Transverse colon (tissue), 4 donors: Measurements from ENCODE around the gene PARD6A. TPM values are rescaled to one million over a fixed set of nuclear protein-coding genes. Genes with fewer than 3 reads are reported as not detected.
A peak's percentile ranks its signal among the peaks of the same experiment; 100 is the strongest.

Experiments
- DNase-seq: peaks from one replicate; pipeline ENCODE4 v3.0.0-alpha.2; 2019
- H3K27ac ChIP-seq, 4 donors: fragments of 200-600 bp; sonication (generic); 2 replicates each; pipeline ENCODE4 v1.5.1; 2016 to 2018; ENCODE audit warnings: inconsistent platforms in 4 of 4
- H3K27me3 ChIP-seq: fragments of 200-600 bp; sonication (generic); 2 replicates; pipeline ENCODE4 v1.5.1; 2017; ENCODE audit warnings: inconsistent platforms
- H3K36me3 ChIP-seq, 4 donors: fragments of 200-600 bp; sonication (generic); 2 replicates each; pipeline ENCODE4 v1.5.1; 2017 to 2019; ENCODE audit warnings: inconsistent platforms in 4 of 4
- H3K4me1 ChIP-seq, 4 donors: fragments of 200-600 bp; sonication (generic); 2 replicates each; pipeline ENCODE4 v1.5.1; 2017 to 2020; ENCODE audit warnings: inconsistent platforms in 4 of 4
- H3K4me3 ChIP-seq, 4 donors: fragments of 200-600 bp; sonication (generic); 1 replicate in 1 of 4; 2 replicates in 3 of 4; pipeline versions ENCODE4 v1.5.1 to v1.6.1; 2017 to 2019; ENCODE audit warnings: inconsistent platforms in 4 of 4
- H3K9me3 ChIP-seq, 2 donors: fragments of 200-600 bp; sonication (generic); 2 replicates each; pipeline ENCODE4 v1.5.1; 2017 to 2019; ENCODE audit warnings: inconsistent platforms in 2 of 2
- CTCF ChIP-seq, 5 experiments: fragments of 200-600 bp in 3 of 5; fragments of 450-650 bp in 2 of 5; sonication (generic) in 3 of 5; IDR thresholded peaks; 1 replicate in 2 of 5; 2 replicates in 3 of 5; pipeline ENCODE4 v1.5.1; 2016 to 2017; ENCODE audit warnings: antibody characterized with exemption in 5 of 5, inconsistent platforms in 3 of 5, mild to moderate bottlenecking in 2 of 5, moderate library complexity in 1 of 5
- EP300 ChIP-seq: sonication (generic); formaldehyde crosslinking; IDR thresholded peaks from one replicate; pipeline ENCODE4 v1.6.1; 2017; ENCODE audit warnings: antibody characterized with exemption, low read depth
- POLR2A ChIP-seq: fragments of 450-650 bp; IDR thresholded peaks from one replicate; pipeline ENCODE4 v1.6.1; 2016; ENCODE audit warnings: antibody characterized with exemption, mild to moderate bottlenecking, moderate library complexity
- POLR2AphosphoS5 ChIP-seq, 3 donors: sonication (generic); formaldehyde crosslinking; IDR thresholded peaks; one replicate each; pipeline ENCODE4 v1.6.1; 2016; ENCODE audit warnings: antibody characterized with exemption in 3 of 3
- WGBS, 2 donors: methylation state at CpG; one replicate each; pipeline ENCODE4 v1.1.5; 2018; ENCODE audit warnings: low coverage in 1 of 2; 5-methylcytosine and 5-hydroxymethylcytosine counted together
- in situ Hi-C, 4 donors: fragments of 200-750 bp; cut with MboI; loops; one replicate each; pipeline versions ENCODE4 v1.15.0 to v1.15.1; 2017; ENCODE audit warnings: low sequenced_read_pairs in 3 of 4, low pct_ligation_motif_present in 1 of 4, low pct_unique_long_range_greater_than_20kb in 1 of 4
- intact Hi-C: fragments of 100-400 bp; cut with DNase I; formaldehyde crosslinking; loops from one replicate; pipeline ENCODE4 v1.15.1; 2023; ENCODE audit warnings: low total_unique reads
- total RNA-seq, 4 donors: library from RNA; depleted of rRNA; stranded (reverse); fragments of >200 nt; gene quantifications; one replicate each; pipeline ENCODE4 v1.1.0, GENCODE V29; 2016

Gene PARD6A
- total RNA-seq, 4 donors from 2014 or later, result 6.3 to 36.7 (median 9.4) TPM

GRCh38 chr16:67672306-67672705 is 11.5 kb downstream of the PARD6A start:
- no peak for DNase-seq
- peak overlapping the region in 1 of 4 donors; percentile 73 for H3K27ac ChIP-seq
- in situ Hi-C loops, result loop anchor here in 3 of 4 donors (10.0 to 25.0 kb wide), 2 partner anchors 110 to 142 kb away; partner anchors contain the start of gene CTCF (in 2 of the 3)

GRCh38 chr16:67672739-67673662 is 12.2 kb downstream of the PARD6A start:
- H3K27ac ChIP-seq, result peak overlapping the region; percentile 73 to 84 (median 82)
- H3K36me3 ChIP-seq, result no peaks in the 10 kb centered on the region
- in situ Hi-C loops, result loop anchor here in 3 of 4 donors (10.0 to 25.0 kb wide), 2 partner anchors 111 to 142 kb away; partner anchors contain the start of gene CTCF (in 2 of the 3)
- no peak overlapping the region for H3K4me3 ChIP-seq
- no peaks in the 10 kb centered on the region for H3K27me3 ChIP-seq
- peak; percentile 79 for DNase-seq
- peaks cover 27 to 53% (median 40%) of the 10 kb centered on the region in 4 donors for H3K4me1 ChIP-seq
- no peaks in the 10 kb centered on the region for H3K9me3 ChIP-seq
- intact Hi-C loops, result no loop called here
- TF ChIP-seq POLR2AphosphoS5 (IDR thresholded peaks at IDR 0.05) (no peak), POLR2A (no peak), CTCF (IDR thresholded peaks at IDR 0.05) (peak; percentile 64 to 84 (median 74))
- WGBS, 2 donors, result 44% methylated on average over 13 of the region's 13 CpGs; no CpG with 5 or more reads in 1 of the 2 donors

More at GRCh38 chr16:67672306-67672705, 11.5 kb downstream of the PARD6A start:
- Histone ChIP-seq H3K36me3 (no peaks in the 10 kb centered on the region), H3K4me1 (peaks cover 27 to 53% (median 41%) of the 10 kb centered on the region in 4 donors), H3K27me3 (no peaks in the 10 kb centered on the region), H3K9me3 (no peaks in the 10 kb centered on the region), H3K4me3 (no peak overlapping the region)
- 28 to 35% methylated on average over 4 of the region's 4 CpGs for WGBS, 2 donors
- TF ChIP-seq POLR2AphosphoS5 (IDR thresholded peaks at IDR 0.05), result no peak
- TF ChIP-seq EP300, result no peak
- TF ChIP-seq POLR2A, result no peak
- no peak for TF ChIP-seq CTCF (IDR thresholded peaks at IDR 0.05)
- intact Hi-C loops, result no loop called here

- DNase-seq, result peak; percentile 82
- WGBS, 2 donors, result 35 to 52% methylated on average over 8 to 16 of the region's 21 CpGs
- Histone ChIP-seq H3K4me1 (peaks cover 24 to 60% (median 44%) of the 10 kb centered on the region in 4 donors), H3K27me3 (no peaks in the 10 kb centered on the region), H3K4me3 (no peak overlapping the region), H3K9me3 (no peaks in the 10 kb centered on the region), H3K36me3 (no peaks in the 10 kb centered on the region), H3K27ac (peak overlapping the region; percentile 73 to 84 (median 82))
- intact Hi-C loops (no loop called here), in situ Hi-C loops (loop anchor here in 3 of 4 donors (10.0 to 25.0 kb wide), 2 partner anchors 112 to 141 kb away; partner anchors contain the start of gene CTCF (in 2 of the 3))
- peak in 2 of 3 donors; percentile 21 to 30 for TF ChIP-seq POLR2AphosphoS5 (IDR thresholded peaks at IDR 0.05)
- no peak for TF ChIP-seq CTCF (IDR thresholded peaks at IDR 0.05)
- no peak for TF ChIP-seq EP300
These were observed 13.2 kb downstream of the PARD6A start for GRCh38 chr16:67673712-67674580.
